ENCODE data around the gene ATF7IP.

- TF ChIP-seq CTCF (conservative IDR thresholded peaks at IDR 0.05; ENCODE audit: low read length) (no peak), EZH2phosphoT487 (IDR thresholded peaks at IDR 0.05; ENCODE audit: borderline replicate concordance, low read depth, low read length) (no peak)
Observed at GRCh38 chr12:14431975-14432374, 66.5 kb downstream of the ATF7IP start.
